SK-N-SH treated with all-trans-retinoic acid at 6 μM for 48 hours (cell line): Measurements from ENCODE around the gene PPIP5K2.

Experiments
- GLIS3 ChIP-seq: fragments of 250-450 bp; sonication (Bioruptor Pico); IDR thresholded peaks from 2 replicates; pipeline ENCODE4 v1.5.0; 2020; ENCODE audit warnings: mild to moderate bottlenecking, moderate library complexity
- ZFP3 ChIP-seq: fragments of 250-450 bp; sonication (Bioruptor Pico); IDR thresholded peaks from 2 replicates; pipeline ENCODE4 v1.5.0; 2020; ENCODE audit warnings: mild to moderate bottlenecking, moderate library complexity
- ZFP30 ChIP-seq: fragments of 450-650 bp; formaldehyde crosslinking; IDR thresholded peaks from 2 replicates; pipeline ENCODE4 v1.5.0; 2022; ENCODE audit warnings: mild to moderate bottlenecking, moderate library complexity

DNA sequence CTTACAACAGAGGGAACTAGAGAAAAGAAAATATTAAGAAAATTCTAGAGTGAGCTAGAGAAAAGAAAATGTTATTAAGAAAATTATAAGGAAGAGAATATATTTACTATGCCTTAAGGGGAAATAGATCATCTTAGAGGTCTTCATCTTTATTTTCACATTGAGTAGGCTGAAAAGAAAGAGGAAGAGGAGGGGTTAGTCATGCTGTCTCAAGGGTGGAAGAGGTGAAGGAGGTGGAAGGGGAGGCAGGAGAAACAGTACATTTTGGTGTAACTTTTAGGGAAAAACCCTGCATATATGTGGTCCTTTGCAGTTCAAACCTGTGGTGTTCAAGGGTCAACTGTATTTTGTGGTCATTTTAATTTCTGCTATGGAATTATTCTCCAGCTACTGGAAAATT is 46.6 kb downstream of the PPIP5K2 start:
- no peak for TF ChIP-seq ZFP30 (CRISPR knock-in tag)
- TF ChIP-seq ZFP3 (CRISPR knock-in tag) = no peak
- TF ChIP-seq GLIS3 (CRISPR knock-in tag) = no peak
